Measurements from ENCODE around the gene ISCU.

Gene ISCU

DNA sequence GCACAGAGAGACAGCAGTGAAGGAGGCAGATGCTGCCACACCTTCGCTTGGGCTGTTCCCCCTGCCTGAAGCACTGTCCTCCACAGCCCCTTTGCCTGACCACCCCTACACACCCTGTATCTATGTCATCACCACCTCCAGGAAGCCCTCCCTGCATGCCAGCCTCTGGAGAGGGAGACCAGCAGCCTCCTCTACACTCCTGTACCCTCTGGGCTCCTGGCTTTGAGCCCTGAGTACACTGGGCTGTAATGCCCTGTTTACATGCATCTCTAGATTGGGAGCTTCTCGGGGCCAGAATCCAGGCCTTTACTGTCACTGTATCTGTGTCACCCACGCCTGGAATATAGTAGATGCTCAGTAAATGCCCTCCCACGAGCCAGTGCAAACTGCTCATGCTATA is 41.3 kb downstream of the ISCU start:
- DNase-seq (ENCODE audit: low read depth in 2 of 2), result no peak

DNA sequence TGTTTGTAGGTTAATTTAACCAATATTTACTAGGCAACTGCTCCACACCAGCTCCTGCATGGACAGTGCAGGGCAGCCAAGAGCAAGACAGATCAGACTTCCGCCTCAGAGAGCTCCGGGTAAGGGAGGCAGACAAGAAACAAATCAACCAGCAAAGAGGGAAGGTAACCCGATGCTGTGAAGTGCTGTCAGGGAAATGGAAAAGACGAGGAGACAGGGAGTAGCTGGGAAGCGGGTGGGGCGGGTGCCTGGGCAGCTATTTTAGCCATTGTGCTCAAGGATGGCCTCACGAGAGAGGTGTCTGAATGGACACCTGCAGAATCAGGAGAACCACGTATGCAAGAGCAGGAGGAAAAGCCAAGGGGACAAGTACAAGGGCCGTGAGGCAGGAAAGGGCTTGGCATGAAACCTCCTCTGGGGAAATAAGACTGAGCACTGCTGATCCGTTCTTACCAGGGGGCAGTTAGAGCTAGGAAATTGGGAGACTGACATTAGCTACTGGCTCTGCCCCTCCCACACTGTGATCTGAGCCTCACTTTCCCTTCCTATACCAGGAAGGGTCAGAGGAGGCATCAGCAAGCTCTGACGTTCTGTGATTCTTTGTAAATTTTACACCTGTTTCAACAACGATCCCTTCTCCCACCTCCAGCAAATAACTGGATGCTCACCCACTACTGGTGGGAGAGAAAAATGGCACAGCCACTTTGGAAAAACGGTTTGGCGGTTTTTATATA is 42.0 kb downstream of the ISCU start:
- DNase-seq (ENCODE audit: low read depth in 2 of 2), result no peak

DNA sequence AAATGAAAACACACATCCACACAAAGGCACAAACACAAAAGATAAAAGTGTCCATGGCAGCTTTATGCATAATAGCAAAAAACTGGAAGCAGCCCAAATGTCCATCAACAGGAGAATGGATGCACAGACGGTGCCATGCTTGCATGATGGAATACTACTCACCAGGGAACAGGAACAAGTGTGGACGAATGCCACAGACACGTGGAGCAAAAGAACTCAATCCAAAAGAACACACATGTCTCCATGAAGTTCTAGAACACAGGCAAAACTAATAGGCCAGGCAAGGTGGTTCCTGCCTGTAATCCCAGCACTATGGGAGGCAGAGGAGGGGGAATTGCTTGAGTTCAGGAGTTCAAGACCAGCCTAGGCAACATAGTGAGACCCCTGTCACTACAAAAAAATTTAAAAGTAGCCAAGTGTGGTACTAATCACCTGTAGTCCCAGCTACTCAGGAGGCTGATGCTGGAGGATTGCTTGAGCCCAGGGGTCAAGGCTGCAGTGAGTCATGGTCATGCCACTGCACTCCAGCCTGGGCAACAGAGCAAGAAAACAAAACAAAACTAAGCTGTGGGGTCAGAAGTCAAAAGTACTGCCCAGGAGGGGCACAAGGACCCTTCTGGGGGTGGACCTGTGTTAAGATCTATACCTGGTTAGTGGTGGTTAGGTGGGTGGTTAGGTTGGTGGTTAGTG is 42.7 kb downstream of the ISCU start:
- DNase-seq (ENCODE audit: low read depth in 2 of 2), result no peak

DNA sequence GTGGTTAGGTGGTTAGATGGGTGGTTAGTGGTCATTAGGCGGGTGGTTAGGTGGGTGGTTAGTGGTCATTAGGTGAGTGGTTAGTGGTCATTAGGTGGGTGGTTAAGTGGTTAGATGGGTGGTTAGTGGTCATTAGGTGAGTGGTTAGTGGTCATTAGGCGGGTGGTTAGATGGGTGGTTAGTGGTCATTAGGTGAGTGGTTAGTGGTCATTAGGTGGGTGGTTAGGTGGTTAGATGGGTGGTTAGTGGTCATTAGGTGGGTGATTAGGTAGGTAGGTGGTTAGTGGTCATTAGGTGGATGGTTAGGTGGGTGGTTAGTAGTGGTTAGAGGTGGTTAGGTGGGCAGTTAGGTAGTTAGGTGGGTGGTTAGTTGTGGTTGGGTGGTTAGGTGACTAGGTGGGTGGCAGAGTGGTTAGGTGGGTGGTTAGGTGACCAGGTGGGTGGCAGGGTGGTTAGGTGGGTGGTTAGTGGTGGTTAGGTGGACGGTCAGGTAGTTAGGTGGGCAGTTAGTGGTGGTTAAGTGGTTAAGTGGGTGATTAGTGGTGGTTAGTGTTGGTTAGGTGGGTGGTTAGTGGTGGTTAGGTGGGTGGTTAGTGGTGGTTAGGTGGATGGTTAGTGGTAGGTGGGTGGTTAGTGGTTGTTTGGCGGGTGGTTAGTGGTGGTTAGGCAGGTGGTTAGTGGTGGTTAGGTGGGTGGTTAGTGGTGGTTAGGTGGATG is 43.5 kb downstream of the ISCU start:
- no peak for DNase-seq (ENCODE audit: low read depth in 2 of 2)

DNA sequence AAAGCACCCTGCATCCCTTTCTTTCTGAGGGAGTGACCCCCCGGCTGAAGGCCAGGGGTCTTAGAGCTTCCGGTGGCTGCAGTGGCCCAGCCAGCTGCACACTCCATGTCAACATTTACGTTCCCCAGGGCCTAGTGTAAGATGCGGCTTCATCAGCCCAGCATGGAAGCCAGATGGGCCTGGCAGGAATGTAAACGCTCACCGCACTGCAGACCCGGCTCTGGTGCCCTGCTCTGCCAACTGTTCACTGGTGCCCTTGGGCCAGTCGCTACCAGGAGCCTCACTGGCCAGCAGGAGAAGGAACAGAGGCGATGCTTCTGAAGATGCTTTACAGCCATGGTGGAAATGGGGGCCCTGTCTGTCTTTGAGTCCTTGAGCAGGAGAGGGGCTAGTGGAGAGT is 44.1 kb downstream of the ISCU start:
- no peak for DNase-seq (ENCODE audit: low read depth in 2 of 2)

DNA sequence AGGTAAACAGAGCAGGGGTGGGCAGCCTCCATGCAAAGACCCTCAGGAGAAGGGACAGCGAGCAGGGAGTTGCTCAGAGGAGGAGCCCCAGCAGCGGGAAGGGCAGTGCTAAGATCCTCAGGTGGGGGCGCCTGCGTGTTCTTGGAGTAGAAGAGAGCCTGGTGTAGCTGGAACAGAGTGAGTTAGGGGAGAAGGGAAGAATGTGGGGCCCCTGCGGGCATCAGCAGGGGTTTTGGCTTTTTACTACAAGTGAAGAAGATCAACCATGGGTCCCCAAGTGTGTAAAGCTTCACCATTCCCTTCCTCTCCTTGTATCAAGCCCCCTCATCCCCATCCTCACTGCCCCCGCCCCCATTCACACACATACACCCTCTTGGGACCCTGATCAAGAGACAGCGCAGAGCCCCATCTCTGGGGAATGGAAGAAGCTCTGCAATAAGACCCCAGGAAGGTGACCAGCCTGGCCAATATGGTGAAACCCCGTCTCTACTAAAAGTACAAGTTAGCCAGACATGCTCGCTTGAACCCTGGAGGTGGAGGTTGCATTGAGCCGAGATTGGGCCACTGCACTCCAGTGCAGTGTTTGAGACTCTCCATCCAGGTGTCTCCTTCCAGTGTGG is 45.7 kb downstream of the ISCU start:
- no peak for DNase-seq (ENCODE audit: low read depth in 2 of 2)

DNA sequence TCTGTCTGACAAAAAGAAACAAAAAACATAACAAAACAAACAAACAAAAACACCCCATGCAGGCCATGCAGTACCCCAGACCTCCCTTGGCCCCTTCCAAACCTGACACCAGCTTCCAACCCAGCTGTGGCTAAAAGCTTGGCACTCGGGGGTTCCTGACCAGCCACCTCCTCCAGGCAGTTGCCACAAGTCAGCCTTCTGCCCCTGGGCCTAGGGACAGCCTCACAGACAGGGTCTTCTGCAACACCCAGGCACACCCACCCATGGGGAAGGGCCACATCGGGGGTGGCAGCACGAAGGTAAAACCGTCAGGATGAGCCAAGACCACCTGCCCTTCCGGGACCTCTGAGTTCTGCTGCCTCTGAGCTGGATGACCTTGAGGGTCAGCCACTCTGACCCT is 46.2 kb downstream of the ISCU start:
- no peak for DNase-seq (ENCODE audit: low read depth in 2 of 2)

DNA sequence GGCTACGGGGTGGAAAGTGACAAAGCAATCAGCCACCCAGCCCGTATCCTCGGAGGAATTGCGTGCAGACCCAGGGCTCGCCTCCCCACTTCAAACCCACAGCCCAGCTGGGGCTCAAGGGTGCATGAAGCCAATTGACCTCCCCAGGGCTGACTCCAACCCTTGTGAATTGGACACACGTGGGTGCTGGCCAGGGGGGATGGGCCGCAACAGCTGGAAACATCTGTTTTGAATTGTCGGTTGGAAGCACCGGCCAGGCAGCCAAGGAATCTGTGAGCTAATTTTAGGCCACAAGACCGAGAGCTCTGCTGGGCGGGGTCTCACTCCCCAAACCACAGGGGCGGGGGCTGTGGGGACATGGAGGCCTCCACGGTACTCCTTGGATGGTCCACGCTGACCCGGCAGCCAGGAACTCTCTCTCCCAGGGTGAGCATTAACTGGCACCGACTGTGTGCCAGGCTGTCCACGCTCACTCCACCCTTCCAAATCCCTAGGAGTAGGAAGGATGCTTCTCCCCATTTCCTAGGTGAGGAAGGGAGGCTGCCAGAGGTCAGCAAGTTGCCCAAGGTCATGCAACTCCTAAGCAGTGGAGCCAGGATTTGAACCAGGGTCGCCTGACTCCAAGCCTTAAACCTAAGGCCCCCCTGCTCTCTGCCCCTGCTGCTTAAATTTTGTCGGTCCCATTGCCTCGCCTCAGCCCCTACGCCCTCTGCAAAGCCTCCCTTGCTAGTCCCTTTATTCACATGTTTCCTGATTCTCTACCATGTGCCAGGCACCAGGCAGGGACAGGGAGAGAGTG is 47.3 kb downstream of the ISCU start:
- no peak for DNase-seq (ENCODE audit: low read depth in 2 of 2)

DNA sequence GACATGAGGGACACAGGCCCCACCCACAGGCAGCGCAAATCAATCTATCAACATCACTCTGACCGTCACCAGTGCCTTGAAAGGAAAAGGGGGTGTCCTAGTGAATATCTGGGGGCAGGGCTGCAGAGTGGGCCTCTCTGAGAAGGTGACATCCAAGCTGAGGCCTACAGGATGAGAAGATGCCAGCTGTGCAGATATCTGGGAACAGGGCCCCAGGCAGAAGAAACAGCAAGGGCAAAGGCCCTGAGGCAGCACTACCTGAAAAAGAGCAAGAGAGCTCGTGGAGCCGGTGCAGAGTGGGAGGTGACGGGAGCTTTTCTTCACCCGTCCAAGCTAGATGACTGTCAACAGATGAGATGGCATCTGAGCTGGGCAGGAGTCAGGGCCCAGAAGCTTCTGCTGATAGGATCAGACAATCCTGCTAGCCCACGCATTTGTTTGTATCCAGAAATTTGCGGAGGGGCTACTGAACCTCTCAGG is 48.0 kb downstream of the ISCU start:
- DNase-seq (ENCODE audit: low read depth in 2 of 2), result no peak

DNA sequence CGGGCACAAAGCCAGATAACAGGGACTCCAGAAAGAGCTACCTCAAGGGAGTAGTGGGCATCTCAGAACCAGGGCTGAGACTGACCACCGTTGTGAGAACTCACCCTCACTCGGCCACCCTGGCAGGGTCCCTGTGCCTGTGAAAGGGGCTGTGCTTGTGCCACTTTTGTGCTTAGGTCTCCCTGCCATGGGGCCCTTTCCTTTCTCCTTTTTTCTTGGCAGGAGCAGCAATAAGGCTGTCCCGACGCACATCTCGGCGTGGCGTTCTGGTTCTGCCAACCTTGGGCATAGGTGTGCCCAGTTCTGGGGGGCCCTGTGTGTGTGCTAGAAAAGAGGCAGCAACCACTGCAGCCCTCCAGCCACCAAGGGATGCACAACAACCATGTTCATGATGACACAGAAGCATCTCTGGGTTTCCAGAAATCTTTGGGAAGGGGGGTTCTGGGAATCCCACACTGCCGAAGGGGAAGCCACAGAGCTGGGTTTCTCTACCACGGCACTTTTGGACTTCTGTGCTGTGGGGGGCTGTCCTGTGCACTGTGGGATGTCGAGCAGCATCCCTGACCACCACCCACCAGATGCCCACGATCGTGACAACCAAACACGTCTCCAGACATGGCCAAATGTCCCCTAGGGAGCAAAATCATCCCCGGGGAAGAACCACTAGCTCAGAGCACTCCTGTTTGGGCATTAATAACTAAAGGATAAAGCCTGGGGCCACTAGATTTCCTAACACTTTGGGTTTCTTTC is 48.6 kb downstream of the ISCU start:
- DNase-seq (ENCODE audit: low read depth in 2 of 2), result no peak

DNA sequence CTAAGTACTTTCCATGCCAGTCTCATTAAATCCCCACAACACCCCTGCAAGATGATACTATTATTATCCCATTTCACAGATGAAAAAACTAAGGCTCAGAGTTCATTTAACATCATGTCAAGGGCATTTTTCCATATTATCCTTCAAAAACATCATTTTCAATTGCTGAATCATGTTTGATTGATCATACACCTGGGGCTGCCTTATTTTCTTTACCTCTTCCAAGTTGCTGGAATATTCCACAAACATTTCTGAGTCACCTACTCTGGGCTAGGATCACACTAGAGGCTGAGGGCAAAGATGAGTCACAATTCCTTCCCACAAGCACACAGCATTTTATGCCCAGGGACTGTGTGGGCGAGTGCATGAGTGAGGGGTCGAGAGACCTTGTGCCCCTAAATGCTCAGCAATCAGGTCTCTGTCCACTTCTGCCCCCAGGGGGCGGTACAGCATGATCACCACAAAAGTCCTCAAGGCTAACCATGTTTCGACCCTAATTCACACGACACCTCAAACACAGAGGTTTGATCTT is 49.6 kb downstream of the ISCU start:
- peak in 1 of 2 donors; percentile 39 for DNase-seq (ENCODE audit: low read depth in 2 of 2)

DNA sequence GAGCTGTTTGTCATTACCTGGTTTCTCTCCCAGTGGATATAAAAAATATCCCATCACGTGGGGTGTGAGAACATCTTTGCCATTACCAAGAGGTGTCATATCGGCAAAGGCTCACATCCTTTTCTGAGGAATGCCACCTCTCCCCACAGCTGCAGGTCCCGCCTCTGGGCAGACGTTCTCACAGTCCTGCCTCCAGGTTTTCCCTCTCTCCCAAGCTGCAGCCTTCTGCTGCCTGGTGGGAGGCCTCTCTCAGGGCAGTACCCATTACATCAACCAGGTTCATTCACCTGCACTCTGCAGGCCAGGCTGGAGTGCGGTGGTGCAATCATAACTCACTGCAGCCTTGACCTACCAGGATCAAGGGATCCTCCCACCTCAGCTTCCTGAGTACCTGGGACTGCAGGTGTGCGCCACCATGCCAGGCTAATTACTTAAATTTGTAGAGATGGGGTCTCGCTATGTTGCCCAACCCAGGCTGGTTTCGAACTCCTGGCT is 50.4 kb downstream of the ISCU start:
- no peak for DNase-seq (ENCODE audit: low read depth in 2 of 2)

DNA sequence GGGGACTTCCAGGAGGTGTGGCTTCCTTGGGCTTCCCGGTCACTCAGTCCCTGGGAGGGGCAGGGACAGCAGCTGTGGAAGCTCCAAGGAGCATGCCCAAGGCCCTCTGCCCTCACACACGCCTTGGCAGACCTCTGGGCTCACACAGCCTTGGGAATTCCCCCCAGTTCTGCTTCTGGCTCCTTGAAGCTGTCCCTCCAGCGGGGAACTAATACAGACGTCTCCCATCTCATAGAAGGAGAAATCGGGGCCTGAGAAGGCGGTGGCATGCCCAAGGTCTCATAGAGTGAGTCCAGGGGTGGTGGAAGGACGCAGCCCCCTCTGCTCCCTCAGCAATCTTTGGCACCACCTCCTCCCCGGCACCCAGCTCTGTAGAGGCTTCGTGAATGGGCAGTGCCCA is 51.2 kb downstream of the ISCU start:
- no peak for DNase-seq (ENCODE audit: low read depth in 2 of 2)

DNA sequence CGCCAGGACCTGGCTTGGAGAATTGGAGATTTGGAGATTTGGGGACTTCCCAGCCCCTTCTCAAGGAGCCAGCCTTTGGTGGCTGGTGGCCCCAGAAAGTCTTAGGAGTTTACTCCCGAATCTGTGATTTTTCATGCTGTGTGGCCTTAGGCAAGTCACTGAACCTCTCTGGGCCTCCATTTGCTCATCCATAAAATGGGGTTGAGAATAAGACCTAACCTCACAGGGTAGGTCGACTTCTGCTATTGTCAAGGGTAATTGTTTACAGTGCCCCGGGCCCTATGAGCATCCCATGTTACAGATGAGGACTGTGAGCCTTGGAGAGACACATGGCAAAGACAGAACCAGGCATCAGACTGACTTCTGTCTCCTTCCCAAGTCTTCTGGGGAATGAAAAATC is 51.6 kb downstream of the ISCU start:
- no peak for DNase-seq (ENCODE audit: low read depth in 2 of 2)

DNA sequence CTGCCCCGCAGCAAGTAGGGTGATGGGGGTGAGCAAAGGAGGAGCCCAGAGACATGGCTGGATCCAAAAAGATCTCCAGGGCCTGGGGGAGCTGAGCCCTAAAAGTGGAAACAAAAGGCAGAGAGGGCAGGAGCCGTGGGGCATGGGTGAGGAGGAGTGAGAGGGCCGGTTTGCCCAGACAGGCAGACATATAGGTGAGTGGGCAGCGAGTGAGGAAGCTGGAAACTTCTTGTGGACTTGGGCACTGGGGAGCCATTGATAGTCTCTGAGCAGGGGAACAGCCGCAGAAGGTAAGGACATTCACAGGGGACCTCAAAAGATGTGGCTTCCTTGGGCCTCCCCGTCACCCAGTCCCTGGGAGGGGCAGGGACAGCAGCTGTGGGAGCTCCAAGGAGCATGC is 52.2 kb downstream of the ISCU start:
- no peak for DNase-seq (ENCODE audit: low read depth in 2 of 2)

DNA sequence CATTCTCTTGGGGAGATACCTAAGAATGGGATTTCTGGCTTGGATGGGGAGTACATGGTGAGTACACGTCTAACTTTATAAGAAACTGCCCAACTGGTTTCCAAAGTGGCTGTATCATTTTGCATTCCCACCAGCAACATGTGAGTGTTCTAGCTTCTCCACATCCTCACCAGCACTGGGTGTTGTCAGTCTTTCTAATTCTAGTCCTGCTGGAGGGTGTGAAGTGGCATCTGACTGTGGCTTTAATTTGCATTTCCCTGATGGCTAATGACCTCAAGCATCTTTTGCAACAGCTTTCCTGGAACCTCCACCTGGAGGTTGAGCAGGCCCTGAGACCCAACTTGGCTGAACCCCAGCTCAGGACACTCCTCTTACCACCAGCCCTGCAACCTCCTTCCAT is 53.5 kb downstream of the ISCU start:
- DNase-seq (ENCODE audit: low read depth in 2 of 2), result no peak

DNA sequence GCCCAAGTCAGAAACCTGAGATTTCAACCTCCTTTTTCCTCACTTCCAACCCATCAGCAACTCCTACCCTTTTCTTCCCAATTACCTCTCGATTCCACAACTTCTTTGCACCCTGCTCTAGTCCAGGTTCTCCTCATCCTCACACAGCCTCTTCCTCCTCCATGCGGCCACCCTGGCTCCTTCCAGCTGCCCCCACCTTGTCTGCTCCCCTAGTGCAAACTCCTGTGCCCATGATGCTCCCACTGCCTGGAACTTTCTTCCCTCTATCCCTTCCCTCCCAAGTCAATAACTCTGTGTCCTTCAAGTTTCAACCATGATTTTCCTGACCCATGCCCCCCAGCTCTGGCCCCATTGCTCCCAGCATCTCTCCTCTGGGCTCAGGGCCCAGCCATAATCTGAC is 54.0 kb downstream of the ISCU start:
- DNase-seq (ENCODE audit: low read depth in 2 of 2), result no peak

DNA sequence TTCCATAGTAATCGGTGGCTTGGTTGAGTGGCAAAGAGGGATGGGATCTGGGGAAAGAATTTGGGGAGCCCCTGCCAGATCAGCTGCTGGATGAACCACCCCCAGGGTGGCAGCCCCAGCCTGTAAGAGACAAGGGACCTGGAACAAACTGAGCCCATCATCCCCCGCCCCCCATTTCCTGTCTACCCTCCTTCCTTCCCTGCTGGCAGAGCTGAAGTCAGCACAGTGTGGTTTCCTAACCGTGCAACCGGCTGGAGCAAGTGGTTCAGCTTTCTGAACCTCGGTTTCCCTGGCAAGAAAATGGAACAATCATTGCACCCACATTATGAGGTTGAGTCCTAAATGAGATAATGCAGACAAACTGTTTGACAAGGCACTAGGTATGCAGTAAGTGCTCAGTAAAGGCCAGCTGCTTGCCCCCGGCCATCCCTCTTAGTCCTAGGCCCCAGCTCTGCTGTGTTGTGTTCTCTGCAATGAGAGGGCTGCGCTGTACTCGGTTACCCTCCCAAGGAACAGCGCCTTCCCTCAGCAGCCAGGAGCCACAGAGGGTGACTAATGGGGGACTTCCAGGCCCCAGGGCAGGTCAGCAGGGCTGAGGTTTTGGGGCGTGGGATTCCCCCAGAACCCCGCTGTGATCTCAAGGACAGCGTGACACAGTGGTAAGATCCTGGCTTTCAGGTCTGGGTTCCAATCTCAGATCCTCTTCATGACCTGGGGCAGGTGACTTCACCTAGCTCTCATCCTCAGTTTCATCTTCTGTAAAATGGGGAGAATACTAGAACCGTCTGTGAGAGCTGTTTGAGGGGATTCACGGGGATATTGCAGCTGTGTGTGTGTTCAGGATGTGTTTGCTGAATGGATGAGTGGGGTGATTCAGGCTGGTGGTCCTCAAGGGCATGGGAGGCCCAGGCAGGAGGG is 54.8 kb downstream of the ISCU start:
- peak; percentile 57 to 63 for DNase-seq (ENCODE audit: low read depth in 2 of 2)

Measured in stimulated activated CD8-positive, alpha-beta memory T cell treated with anti-CD3 and anti-CD28 coated beads, Interleukin-2, amount 100 ng/mL, for 1 hour (primary cell).